ENCODE measurements around the gene MFAP2.

MFAP2 gene

GRCh38 chr1:17005365-17005740 lies 24.9 kb upstream of the MFAP2 start:
- no peak for DNase-seq

DNA sequence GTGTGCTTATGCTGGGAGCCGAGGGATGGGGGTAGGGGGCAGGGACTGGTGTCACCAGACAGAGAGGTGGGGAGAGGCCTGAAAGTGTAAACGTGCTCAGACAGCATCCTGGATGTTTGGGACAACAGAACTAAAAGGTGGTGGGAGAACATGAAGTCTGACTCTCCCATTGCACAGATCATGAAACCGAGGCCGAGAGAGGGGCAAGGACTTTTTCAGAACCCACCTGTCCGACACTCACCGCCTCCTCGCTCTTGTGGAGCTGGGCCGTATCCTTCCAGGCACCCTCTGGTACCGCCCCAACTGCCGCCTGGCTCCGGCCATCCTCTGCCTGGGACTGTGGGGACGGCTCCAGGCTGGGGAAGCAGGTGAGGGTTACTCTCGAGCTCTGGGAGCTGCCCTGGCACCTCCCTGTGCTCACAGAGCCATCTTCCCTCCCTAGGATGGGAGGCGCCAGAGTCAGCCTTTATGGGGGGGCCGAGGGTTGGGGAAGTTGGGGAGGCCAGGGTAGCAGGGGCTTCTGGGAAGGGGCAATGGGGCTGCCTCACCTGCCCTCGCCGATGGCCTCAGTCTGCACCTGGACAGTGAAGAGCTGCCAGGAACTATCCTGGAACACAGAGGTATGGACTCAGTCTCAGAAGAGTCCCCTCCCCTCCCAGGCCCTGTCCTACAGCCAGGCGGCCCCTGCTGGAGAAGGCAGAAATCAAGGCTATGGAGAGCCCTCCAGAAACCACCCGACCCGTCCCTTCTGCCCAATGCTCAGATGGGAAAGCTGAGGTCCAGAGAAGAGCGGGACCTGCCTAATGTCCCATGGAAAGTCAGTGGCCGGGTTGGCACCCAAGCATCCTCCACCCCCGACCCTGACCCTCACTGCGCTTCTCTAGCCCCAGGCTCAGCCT lies 24.3 kb upstream of the MFAP2 start:
- no peak for DNase-seq

DNA sequence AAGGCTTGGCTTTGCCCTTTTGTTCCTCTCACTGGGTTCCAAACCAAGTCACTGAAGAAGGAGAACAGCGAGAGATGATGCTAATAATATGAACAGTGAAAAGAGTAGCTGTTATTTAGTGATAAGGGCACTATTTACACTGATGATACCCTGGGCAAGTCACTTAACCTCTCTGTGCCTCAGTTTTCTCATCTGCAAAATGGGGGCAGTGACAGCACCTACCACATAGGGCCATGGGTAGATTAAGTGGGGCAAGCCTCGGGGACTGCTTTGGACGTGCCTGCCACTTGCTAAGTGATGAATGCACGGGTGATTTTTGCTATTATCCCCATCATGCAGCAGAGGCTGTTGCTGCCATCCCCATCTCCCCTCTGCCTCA lies 22.1 kb upstream of the MFAP2 start:
- no peak for DNase-seq

DNA sequence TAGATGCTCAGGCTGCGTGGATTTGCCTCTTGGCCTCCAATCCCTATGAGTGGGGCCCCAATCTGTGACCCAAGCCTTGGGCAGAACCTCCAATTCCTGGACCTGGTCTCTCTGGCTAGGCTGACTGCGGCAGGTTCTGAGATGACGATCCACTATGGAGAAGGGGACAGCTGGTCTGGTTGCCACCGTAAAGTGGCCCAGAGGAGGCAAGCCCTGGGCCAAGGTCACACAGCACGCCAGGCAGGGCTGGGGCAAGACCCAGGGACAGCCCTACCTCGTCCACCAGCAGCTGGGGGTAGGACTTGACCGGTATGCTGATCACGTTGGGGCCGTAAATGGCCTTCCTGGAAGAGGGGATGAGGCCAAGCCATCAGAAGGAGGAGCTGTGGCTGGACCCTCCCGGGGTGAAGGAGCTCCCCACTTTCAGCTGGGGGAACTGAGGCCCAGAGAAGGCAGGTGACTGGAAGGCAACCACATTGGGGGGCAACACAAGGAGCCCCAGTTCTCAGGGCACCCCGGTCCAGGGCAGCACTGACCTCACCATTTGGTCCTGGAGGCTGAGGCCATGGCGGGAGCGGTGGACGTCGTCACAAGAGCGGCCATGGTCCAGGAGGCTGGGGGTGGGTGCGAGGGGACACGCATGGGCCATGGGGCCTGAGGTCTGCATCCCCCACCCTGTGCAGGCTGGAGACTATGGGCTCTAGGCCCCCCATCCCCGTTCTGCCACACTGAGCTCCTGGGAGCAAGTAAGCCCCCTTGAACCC lies 21.5 kb upstream of the MFAP2 start:
- DNase-seq: no peak

DNA sequence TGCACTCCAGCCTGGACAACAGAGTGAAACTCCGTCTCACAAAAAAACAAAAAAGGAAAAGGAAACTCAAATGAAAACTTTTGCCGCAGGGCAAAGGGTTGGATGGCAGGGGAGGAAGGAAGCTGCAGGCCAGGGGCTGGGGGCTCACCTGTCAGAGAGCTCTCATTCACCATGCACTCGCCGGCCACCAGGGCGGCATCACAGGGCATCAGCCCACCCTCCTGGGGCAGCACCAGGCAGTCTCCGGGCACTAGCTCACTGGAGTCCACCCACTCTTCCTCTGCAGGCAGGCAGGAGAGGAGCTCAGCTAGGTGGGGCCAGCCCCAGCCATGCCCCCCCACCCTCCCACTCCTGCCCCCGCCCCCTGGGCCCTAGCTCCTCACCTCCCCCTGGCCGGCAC lies 19.4 kb upstream of the MFAP2 start:
- DNase-seq: no peak

DNA sequence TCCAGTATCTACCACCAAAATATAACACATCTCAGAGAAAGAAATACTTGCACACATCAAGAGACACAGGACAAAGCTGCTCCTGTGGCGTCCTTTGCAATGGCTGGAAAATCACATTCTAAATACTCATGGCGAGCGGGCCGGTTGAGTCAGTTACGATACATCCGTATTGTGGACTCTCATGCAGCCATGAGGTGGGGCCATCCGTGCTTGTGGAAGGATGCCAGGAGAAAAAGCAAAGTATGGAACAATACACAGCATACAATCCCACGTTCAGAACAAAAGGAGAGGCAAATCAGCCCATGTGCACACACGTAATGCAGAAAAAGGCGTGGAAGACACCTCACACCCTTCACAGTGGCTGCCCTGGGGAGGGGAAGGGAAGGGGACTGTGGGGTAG lies 18.2 kb upstream of the MFAP2 start:
- DNase-seq: no peak

GRCh38 chr1:16996845-16997244 lies 16.4 kb upstream of the MFAP2 start:
- no peak for DNase-seq

GRCh38 chr1:16993521-16994038 lies 13.2 kb upstream of the MFAP2 start:
- no peak for DNase-seq

- DNase-seq: no peak
These were observed 12.3 kb upstream of the MFAP2 start for GRCh38 chr1:16992675-16993074.

DNA sequence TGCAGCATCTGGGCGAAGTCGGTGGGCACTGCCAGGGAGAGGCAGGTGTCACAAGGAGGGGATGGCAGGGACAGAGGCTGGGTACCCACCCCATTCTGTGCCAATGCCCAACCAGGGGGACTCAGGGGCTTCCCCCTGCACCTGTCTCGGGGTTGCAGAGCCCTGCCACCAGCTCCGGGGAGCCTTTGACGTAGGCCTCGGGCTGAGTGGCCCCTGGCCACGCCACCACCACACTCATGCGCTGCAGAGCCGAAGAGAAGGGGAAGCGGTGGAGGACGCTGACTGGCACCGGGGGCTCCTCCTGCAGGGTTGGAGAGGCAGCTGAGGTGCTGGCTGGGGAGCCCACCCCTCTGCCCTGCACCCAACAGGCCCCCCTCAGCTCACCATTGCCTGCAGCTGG lies 11.7 kb upstream of the MFAP2 start:
- DNase-seq: no peak

GRCh38 chr1:16991571-16991970 lies 11.2 kb upstream of the MFAP2 start:
- DNase-seq: no peak

- DNase-seq: no peak
These were observed 9.4 kb upstream of the MFAP2 start for GRCh38 chr1:16989676-16990391.

DNA sequence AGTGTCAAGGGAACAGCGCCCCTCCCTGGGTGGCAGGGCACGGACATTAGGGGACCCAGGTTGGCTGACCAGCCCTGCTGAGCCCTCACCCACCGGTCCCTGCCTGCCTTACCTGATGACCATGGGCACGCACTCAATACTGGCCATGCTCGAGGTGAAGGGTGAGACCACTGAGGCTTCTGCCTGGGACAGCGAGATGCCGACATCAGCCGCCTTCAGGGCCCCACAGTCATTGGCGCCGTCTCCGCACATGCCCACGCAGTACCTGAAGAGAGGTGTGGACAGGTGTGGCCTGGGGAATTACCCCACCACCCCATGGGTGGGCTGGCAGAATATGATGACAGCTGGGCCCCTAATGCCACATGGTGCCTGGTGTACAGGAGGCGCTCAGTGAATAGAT lies 7.8 kb upstream of the MFAP2 start:
- no peak for DNase-seq

GRCh38 chr1:16986962-16987361 lies 6.5 kb upstream of the MFAP2 start:
- no peak for DNase-seq

DNA sequence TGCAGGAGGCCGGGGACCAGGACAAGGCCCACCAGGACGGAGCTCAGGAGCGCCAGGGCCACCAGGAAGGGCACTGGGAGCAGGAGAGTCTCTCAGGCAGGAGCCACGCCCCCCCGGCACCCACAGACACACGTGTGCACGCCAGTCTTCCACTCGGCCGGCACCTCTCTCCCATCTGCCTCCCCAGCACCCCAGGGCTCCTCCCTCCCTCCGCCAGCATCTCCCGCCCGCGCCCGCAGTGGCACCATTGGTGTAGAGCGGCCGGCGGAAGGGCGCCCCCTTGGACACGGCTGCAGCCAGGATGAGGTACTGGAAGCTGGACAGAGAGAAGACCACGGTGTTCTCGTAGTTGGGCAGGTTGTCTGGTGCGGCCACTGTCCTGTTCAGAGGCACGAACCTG lies 6.1 kb upstream of the MFAP2 start:
- no peak for DNase-seq

- no peak for DNase-seq
These were observed 5.7 kb upstream of the MFAP2 start for GRCh38 chr1:16986113-16986512.

DNA sequence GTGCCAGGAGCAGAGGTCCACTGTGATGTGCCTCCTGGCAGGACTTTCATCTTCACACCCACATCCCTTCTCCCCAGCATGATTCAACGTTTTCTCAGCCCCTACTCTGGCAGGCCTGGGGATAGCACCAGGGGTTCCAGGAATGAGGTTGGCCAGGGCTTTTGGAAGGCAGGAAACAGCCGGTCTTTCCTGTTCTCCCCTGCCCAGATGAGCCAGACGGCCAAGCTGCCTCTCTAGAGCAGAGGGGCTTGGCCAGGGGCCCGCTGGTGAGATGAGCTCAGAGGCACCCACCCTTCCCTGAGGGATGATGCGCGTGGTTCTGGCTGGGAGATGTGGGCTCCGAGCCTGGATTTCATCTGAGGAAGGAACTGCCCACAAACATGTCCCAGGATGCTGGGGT lies 4.3 kb upstream of the MFAP2 start:
- peak; percentile 91 for DNase-seq

- no peak for DNase-seq
These were observed 3.2 kb upstream of the MFAP2 start for GRCh38 chr1:16983649-16984048.

DNA sequence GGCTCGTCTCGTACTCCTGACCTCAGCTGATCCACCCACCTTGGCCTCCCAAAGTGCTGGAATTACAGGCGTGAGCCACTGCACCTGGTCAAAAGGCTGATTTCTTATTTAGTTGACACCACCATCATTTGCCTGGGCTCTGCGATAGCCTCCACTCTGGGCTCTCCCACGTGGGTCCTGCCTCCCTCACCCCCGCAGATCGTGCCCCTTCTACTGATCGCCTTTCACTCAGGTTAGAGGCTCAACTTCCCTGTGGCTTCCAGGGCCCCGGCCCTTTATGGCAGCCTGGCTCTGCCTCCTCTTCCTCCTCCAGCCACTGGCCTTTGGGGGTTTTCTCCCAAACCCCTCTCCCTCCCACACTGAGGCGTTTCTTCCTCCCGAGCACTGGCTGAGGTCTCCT lies 2.5 kb upstream of the MFAP2 start:
- DNase-seq: no peak

DNA sequence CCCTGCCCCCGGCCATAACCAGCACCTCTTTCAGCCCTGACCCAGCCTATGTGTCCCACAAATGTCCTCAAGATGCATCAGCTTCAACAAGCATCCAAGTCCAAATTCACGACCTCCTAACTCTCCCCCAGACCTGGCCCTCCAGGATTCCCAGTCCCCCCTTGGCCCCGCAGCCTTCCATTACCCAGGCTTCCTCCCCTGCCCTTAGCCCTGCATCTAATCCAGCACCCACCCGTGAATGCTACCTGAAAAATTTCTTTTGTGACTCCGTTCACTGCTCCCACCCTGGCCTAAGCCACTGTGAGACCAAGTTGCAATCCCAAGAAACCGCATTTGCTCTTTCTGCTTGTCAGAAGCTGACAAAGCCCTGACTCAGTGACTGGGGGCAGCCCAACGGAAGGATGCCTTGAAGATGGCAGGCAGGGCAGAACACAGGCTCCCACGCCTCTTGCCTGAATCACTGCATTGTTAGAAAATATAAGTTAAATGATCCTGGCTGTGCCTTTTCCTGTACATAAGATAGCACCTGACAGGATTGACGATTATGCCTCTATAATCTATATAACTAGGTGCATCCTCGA lies 939 bp upstream of the MFAP2 start:
- peak; percentile 90 for DNase-seq

DNA sequence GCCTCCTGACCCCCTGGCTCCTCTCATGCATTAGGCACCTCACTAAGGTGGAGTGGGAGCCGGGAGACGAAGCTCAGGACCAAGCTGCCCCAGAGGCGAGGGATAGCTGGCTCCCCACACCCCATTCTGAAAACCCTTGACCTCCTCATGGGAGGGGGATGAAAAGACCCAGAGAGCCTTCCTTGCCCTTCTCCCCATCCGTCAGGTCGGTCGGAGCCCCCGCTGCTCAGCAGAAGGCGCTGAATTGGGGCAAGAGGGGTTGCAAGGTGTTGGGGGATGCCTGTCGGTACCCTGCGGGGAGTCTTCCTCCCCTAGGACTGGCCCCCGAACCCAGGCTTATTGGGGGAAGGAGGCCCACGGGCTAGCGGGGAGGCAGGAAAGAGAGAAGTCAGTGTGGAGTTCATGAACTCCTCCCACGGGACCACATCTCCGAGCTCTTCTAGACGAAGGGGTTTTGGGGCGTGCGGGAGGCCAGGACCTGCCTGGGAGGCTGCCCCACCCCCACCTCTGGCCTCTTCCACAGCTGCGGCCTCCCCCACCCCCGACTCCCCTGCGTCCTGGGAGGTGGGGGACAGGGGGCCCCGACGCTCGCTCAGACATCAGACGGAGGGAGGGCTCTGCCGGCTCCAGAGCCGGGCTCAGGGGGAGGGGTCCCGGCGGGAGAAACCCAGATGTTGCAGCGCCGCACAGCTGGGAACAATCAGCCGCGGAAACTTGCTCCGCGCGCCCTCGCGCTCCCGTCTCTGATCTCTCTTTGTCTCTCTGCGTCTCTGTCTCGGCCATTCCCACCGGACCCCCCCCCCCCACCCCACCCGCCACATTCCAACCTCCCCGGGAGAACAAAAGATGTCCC lies 719 bp downstream of the MFAP2 start:
- DNase-seq: peak; percentile 55
